ENCODE measurements around the gene KRTAP10-10.

The KRTAP10-10 gene

GRCh38 chr21:44653656-44654575 is 16.8 kb downstream of the KRTAP10-10 start:
- Histone ChIP-seq H2AFZ (ENCODE audit: low read length) (no peak overlapping the region), H3K79me2 (ENCODE audit: low read length) (no peaks in the 10 kb centered on the region), H3K36me3 (replicated peaks; ENCODE audit: insufficient read depth, low read length) (no peaks in the 10 kb centered on the region), H3K27ac (ENCODE audit: low read length) (no peak overlapping the region), H3K4me3 (ENCODE audit: low read length) (no peak overlapping the region), H3F3A (ENCODE audit: insufficient read depth, low read length) (no peaks in the 10 kb centered on the region), H3K4me1 (ENCODE audit: low read length) (no peaks in the 10 kb centered on the region), H4K20me1 (ENCODE audit: insufficient read depth, low read length) (no peaks in the 10 kb centered on the region), H3K4me2 (ENCODE audit: low read depth, low read length) (no peak overlapping the region), H3K27me3 (replicated peaks; ENCODE audit: insufficient read depth, low read length) (peaks cover 83% of the 10 kb centered on the region), H3K9ac (ENCODE audit: low read length) (no peak overlapping the region), H3K9me2 (replicated peaks; ENCODE audit: insufficient read depth, low read length) (no peaks in the 10 kb centered on the region), H3K9me3 (replicated peaks; ENCODE audit: insufficient read depth, low read length) (no peaks in the 10 kb centered on the region)
- no peak for TF ChIP-seq EZH2 (optimal IDR thresholded peaks at IDR 0.05; ENCODE audit: low read depth, low read length)
- TF ChIP-seq EZH2phosphoT487 (IDR thresholded peaks at IDR 0.05; ENCODE audit: low read length) = no peak
- DNase-seq = no peak

DNA sequence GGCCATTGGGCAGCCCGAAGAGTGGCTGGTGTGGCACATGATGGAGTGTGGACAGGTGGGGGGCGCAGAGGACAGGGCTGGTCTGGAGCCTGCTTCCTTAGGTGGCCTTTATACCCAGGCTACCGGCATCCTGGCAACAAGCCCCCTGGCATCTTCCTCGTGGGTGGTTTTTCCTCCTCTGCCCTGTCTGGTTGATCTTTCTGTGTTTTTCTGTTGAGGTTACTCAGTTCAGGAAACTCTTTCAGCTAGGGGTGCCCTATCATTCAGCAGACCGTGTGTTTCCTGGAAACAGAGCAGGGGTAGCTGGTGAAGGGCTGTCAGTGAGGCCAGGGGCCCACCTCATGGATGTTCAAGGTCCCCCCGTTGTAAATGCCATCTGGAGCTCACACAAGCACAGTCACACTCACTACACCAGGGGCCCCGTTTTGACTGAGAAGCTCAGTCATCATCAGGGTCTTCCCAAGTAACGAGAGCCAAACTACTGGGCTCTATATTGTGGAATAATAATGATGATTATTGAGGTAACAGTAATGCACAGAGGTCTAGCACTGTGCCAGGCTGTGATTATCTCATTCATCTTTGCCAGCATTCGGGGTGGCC is 17.5 kb downstream of the KRTAP10-10 start, which contains the start of gene KRTAP12-4:
KRTAP12-4 (minus strand) TSS at position 84 of the 600 bp plus-strand sequence; CDS start at position 39, 45 bp downstream.
- no peaks in the 10 kb centered on the region for H3K9me3 ChIP-seq (replicated peaks; ENCODE audit: insufficient read depth, low read length)
- no peak within 1 kb of the TSS for H3K9ac ChIP-seq (ENCODE audit: low read length)
- H3F3A ChIP-seq (ENCODE audit: insufficient read depth, low read length) = no peaks in the 10 kb centered on the region
- no peak within 1 kb of the TSS for H3K4me3 ChIP-seq (ENCODE audit: low read length)
- no peaks in the 10 kb centered on the region for H3K36me3 ChIP-seq (replicated peaks; ENCODE audit: insufficient read depth, low read length)
- H3K27me3 ChIP-seq (replicated peaks; ENCODE audit: insufficient read depth, low read length) = peaks cover 82% of the 10 kb centered on the region
- no peak within 1 kb of the TSS for H2AFZ ChIP-seq (ENCODE audit: low read length)
- no peak for TF ChIP-seq CTCF (IDR thresholded peaks at IDR 0.05; ENCODE audit: low read length)
- no peak for TF ChIP-seq EZH2 (optimal IDR thresholded peaks at IDR 0.05; ENCODE audit: low read depth, low read length)
- TF ChIP-seq EZH2phosphoT487 (IDR thresholded peaks at IDR 0.05; ENCODE audit: low read length) = no peak
- H4K20me1 ChIP-seq (ENCODE audit: insufficient read depth, low read length) = no peaks in the 10 kb centered on the region
- no peaks in the 10 kb centered on the region for H3K9me2 ChIP-seq (replicated peaks; ENCODE audit: insufficient read depth, low read length)
- no peak for DNase-seq
- no peaks in the 10 kb centered on the region for H3K79me2 ChIP-seq (ENCODE audit: low read length)
- no peak within 1 kb of the TSS for H3K27ac ChIP-seq (ENCODE audit: low read length)
- no peaks in the 10 kb centered on the region for H3K4me1 ChIP-seq (ENCODE audit: low read length)
- H3K4me2 ChIP-seq (ENCODE audit: low read depth, low read length) = no peak within 1 kb of the TSS

DNA sequence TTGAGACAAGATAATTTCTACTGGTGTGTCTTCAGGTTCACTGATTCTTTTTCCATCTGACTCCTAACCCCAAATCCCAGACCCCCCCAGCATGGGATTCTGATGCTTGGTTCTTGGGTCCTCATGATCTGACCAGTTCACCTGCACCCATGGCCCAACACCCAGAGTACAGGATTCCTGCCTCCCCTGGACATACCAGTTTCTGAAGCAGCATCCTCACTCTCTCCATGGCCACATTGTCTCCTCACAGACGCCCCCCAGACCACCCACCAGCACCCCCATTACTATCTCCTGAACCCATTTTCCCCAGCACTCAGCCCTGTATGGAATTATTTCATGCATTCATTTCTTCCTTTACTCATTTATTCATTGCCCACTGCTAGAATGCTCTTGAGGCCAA is 19.7 kb downstream of the KRTAP10-10 start:
- no peaks in the 10 kb centered on the region for H3K4me1 ChIP-seq (ENCODE audit: low read length)
- H2AFZ ChIP-seq (ENCODE audit: low read length) = no peak overlapping the region
- H3K79me2 ChIP-seq (ENCODE audit: low read length) = no peaks in the 10 kb centered on the region
- peaks cover 76% of the 10 kb centered on the region for H3K27me3 ChIP-seq (replicated peaks; ENCODE audit: insufficient read depth, low read length)
- H3K9ac ChIP-seq (ENCODE audit: low read length) = no peak overlapping the region
- no peaks in the 10 kb centered on the region for H3F3A ChIP-seq (ENCODE audit: insufficient read depth, low read length)
- H3K9me2 ChIP-seq (replicated peaks; ENCODE audit: insufficient read depth, low read length) = no peaks in the 10 kb centered on the region
- H3K4me3 ChIP-seq (ENCODE audit: low read length) = no peak overlapping the region
- TF ChIP-seq CTCF (IDR thresholded peaks at IDR 0.05; ENCODE audit: low read length) (no peak), EZH2 (optimal IDR thresholded peaks at IDR 0.05; ENCODE audit: low read depth, low read length) (no peak), EZH2phosphoT487 (IDR thresholded peaks at IDR 0.05; ENCODE audit: low read length) (no peak)
- peak overlapping the region; percentile 33; the same call in 1 of the 2 replicates for H3K4me2 ChIP-seq (ENCODE audit: low read depth, low read length)
- no peak overlapping the region for H3K27ac ChIP-seq (ENCODE audit: low read length)
- H4K20me1 ChIP-seq (ENCODE audit: insufficient read depth, low read length) = no peaks in the 10 kb centered on the region
- H3K9me3 ChIP-seq (replicated peaks; ENCODE audit: insufficient read depth, low read length) = no peaks in the 10 kb centered on the region
- DNase-seq = no peak
- H3K36me3 ChIP-seq (replicated peaks; ENCODE audit: insufficient read depth, low read length) = no peaks in the 10 kb centered on the region
